IMR-90 (cell line): ENCODE measurements around the gene HMGCS2. TPM values are rescaled to one million over a fixed set of nuclear protein-coding genes. Genes with fewer than 3 reads are reported as not detected.
A peak's percentile ranks its signal among the peaks of the same experiment; 100 is the strongest.

Experiments
- ATAC-seq: fragments of 200-7000 bp; cut with Tn5 transposase; 2 replicates; pipeline ENCODE4 v1.9.1; 2020; ENCODE audit warnings: low read depth, mild to moderate bottlenecking, moderate library complexity
- BruUV-seq: library from RNA; stranded (reverse); fragments of 400-500 nt; replicated peaks from 2 replicates; lab custom pipeline; 2021; lab: Mats Ljungman, UMichigan
- CTCF ChIA-PET: fragments of 300-600 bp; formaldehyde crosslinking; extraction: SDS; loops from one replicate; lab custom pipeline; 2021; ENCODE audit warnings: antibody characterized with exemption; lab: Yijun Ruan, JAX
- POLR2A ChIA-PET: fragments of 300-600 bp; sonication (Branson Sonifier 250); formaldehyde crosslinking; loops from one replicate; lab custom pipeline; 2022; ENCODE audit warnings: antibody characterized with exemption; ENCODE audit not compliant: unreplicated experiment; lab: Charles Lee
- DNase-seq: peaks from one replicate; pipeline ENCODE4 v3.0.0; 2013
- H2AFZ ChIP-seq: replicated peaks from 2 replicates; pipeline ENCODE3; 2013; ENCODE audit warnings: low read length, mild to moderate bottlenecking; ENCODE audit not compliant: poor library complexity
- H2AK5ac ChIP-seq: 2 replicates; pipeline ENCODE4 v1.6.1; 2013; ENCODE audit warnings: low read depth, low read length, inconsistent platforms
- H2AK9ac ChIP-seq: replicated peaks from 2 replicates; pipeline ENCODE3; 2013; ENCODE audit warnings: mild to moderate bottlenecking, low read depth, low read length, moderate library complexity; ENCODE audit not compliant: poor library complexity
- H2BK120ac ChIP-seq: 2 replicates; pipeline ENCODE4 v1.6.1; 2013; ENCODE audit warnings: low read depth, low read length, inconsistent platforms
- H2BK15ac ChIP-seq: 3 replicates; pipeline ENCODE4 v1.6.1; 2013; ENCODE audit warnings: low read depth, low read length, inconsistent platforms
- H2BK20ac ChIP-seq: 2 replicates; pipeline ENCODE4 v1.6.1; 2013; ENCODE audit warnings: low read depth, mild to moderate bottlenecking, inconsistent platforms, low read length, moderate library complexity
- H2BK5ac ChIP-seq: 2 replicates; pipeline ENCODE4 v1.6.1; 2013; ENCODE audit warnings: mild to moderate bottlenecking, low read depth, low read length, inconsistent platforms; ENCODE audit not compliant: poor library complexity, severe bottlenecking
- H3K14ac ChIP-seq: replicated peaks from 2 replicates; pipeline ENCODE4 v1.6.1; 2013; ENCODE audit warnings: low read depth, low read length, inconsistent platforms
- H3K18ac ChIP-seq: 2 replicates; pipeline ENCODE4 v1.6.1; 2013; ENCODE audit warnings: low read depth, low read length, control low read depth
- H3K23ac ChIP-seq: 2 replicates; pipeline ENCODE4 v1.6.1; 2013; ENCODE audit warnings: low read depth, low read length, inconsistent platforms
- H3K27ac ChIP-seq: 2 replicates; pipeline ENCODE4 v1.5.1; 2013; ENCODE audit warnings: mild to moderate bottlenecking, control low read depth, low read length; ENCODE audit not compliant: insufficient read depth
- H3K27me3 ChIP-seq: 2 replicates; pipeline ENCODE4 v1.6.1; 2013; ENCODE audit warnings: low read length; ENCODE audit not compliant: control insufficient read depth, insufficient read depth
- H3K36me3 ChIP-seq: 2 replicates; pipeline ENCODE4 v1.6.1; 2013; ENCODE audit warnings: low read length, mixed read lengths; ENCODE audit not compliant: control insufficient read depth, insufficient read depth
- H3K4ac ChIP-seq: 2 replicates; pipeline ENCODE4 v1.6.1; 2013; ENCODE audit warnings: low read depth, low read length, inconsistent platforms
- H3K4me1 ChIP-seq: 2 replicates; pipeline ENCODE4 v1.6.1; 2013; ENCODE audit warnings: low read length, mixed read lengths; ENCODE audit not compliant: control insufficient read depth, insufficient read depth
- H3K4me2 ChIP-seq: 2 replicates; pipeline ENCODE4 v1.6.1; 2013; ENCODE audit warnings: low read depth, mild to moderate bottlenecking, control low read depth, low read length, moderate library complexity
- H3K4me3 ChIP-seq: 2 replicates; pipeline ENCODE4 v1.5.1; 2013; ENCODE audit warnings: low read depth, mild to moderate bottlenecking, control low read depth, low read length, moderate library complexity; ENCODE audit not compliant: insufficient read depth
- H3K56ac ChIP-seq: 2 replicates; pipeline ENCODE4 v1.6.1; 2013; ENCODE audit warnings: low read length, inconsistent platforms; ENCODE audit not compliant: insufficient read depth; ENCODE audit errors: extremely low read depth
- H3K79me1 ChIP-seq, 2 experiments: 2 replicates each; pipeline ENCODE4 v1.6.1; 2013; ENCODE audit warnings: low read length in 2 of 2, inconsistent platforms in 1 of 2, low read depth in 1 of 2
- H3K9ac ChIP-seq: 2 replicates; pipeline ENCODE4 v1.6.1; 2013; ENCODE audit warnings: low read depth, low read length, control low read depth
- H3K9me1 ChIP-seq: 2 replicates; pipeline ENCODE4 v1.6.1; 2013; ENCODE audit warnings: low read length, inconsistent platforms; ENCODE audit not compliant: insufficient read depth
- H3K9me3 ChIP-seq: 2 replicates; pipeline ENCODE4 v1.6.1; 2013; ENCODE audit warnings: low read length; ENCODE audit not compliant: control insufficient read depth, insufficient read depth
- H4K20me1 ChIP-seq: 2 replicates; pipeline ENCODE4 v1.6.1; 2013; ENCODE audit warnings: low read length, inconsistent platforms; ENCODE audit not compliant: insufficient read depth
- H4K5ac ChIP-seq: 2 replicates; pipeline ENCODE4 v1.6.1; 2013; ENCODE audit warnings: mild to moderate bottlenecking, low read depth, low read length, control low read depth
- H4K8ac ChIP-seq, 2 experiments: 2 replicates each; pipeline ENCODE4 v1.6.1; 2013; ENCODE audit warnings: low read depth in 2 of 2, low read length in 2 of 2, control low read depth in 1 of 2, inconsistent platforms in 1 of 2
- H4K91ac ChIP-seq: 2 replicates; pipeline ENCODE4 v1.6.1; 2013; ENCODE audit warnings: low read depth, low read length, inconsistent platforms; ENCODE audit not compliant: insufficient read depth
- CEBPB ChIP-seq: IDR thresholded peaks from 2 replicates; pipeline ENCODE4 v1.6.1; 2012; ENCODE audit warnings: low read depth, low read length, improper control_type of control experiment
- MAZ ChIP-seq: IDR thresholded peaks from 2 replicates; pipeline ENCODE4 v1.6.1; 2012; ENCODE audit warnings: low read depth, mild to moderate bottlenecking, low read length, improper control_type of control experiment, moderate library complexity, borderline replicate concordance
- MXI1 ChIP-seq: IDR thresholded peaks from 2 replicates; pipeline ENCODE4 v1.6.1; 2012; ENCODE audit warnings: low read depth, mild to moderate bottlenecking, low read length, moderate library complexity, borderline replicate concordance
- POLR2A ChIP-seq: IDR thresholded peaks from 2 replicates; pipeline ENCODE4 v1.6.1; 2012; ENCODE audit warnings: mild to moderate bottlenecking, low read depth, low read length
- RCOR1 ChIP-seq: IDR thresholded peaks from 2 replicates; pipeline ENCODE4 v1.6.1; 2012; ENCODE audit warnings: mild to moderate bottlenecking, low read length, improper control_type of control experiment; ENCODE audit not compliant: insufficient replicate concordance
- RFX5 ChIP-seq: IDR thresholded peaks from 2 replicates; pipeline ENCODE4 v1.8.0; 2012; ENCODE audit warnings: low read depth, mild to moderate bottlenecking, low read length, moderate library complexity
- SMC3 ChIP-seq: fragments of 150-350 bp; IDR thresholded peaks from 2 replicates; pipeline ENCODE4 v1.6.1; 2016; ENCODE audit warnings: low read depth, mild to moderate bottlenecking, antibody characterized with exemption, low read length, moderate library complexity
- WGBS, 2 experiments: methylation state at CpG; one replicate each; pipeline versions ENCODE4 v1.1.5 to v1.1.7; 2013; ENCODE audit warnings: missing lambda C conversion rate in 2 of 2; ENCODE audit not compliant: insufficient read length in 1 of 2; ENCODE audit errors: extremely low coverage in 2 of 2; 5-methylcytosine and 5-hydroxymethylcytosine counted together
- dilution Hi-C: fragments of 300-500 bp; cut with HindIII; formaldehyde crosslinking; loops from one replicate; pipeline ENCODE4 v1.14.3; 2018; ENCODE audit warnings: low sequenced_read_pairs; ENCODE audit not compliant: unreplicated experiment
- in situ Hi-C: fragments of 300-500 bp; cut with MboI; formaldehyde crosslinking; loops from 3 replicates; pipeline ENCODE4 v1.14.3; 2019; ENCODE audit warnings: low sequenced_read_pairs, inconsistent platforms, mixed read lengths
- intact Hi-C: fragments of 100-400 bp; cut with micrococcal nuclease; formaldehyde crosslinking; loops from 2 replicates; pipeline ENCODE4 v1.10.0; 2022
- polyA plus RNA-seq, 3 experiments: library from polyadenylated mRNA; depleted of rRNA; stranded (reverse); fragments of >200 nt; gene quantifications; 2 replicates each; pipeline ENCODE4 v1.2.3, GENCODE V29; 2012; ENCODE audit warnings: low replicate concordance in 1 of 3
- total RNA-seq: library from RNA; depleted of rRNA; stranded (reverse); fragments of >200 nt; gene quantifications from 2 replicates; pipeline ENCODE4 v1.2.3, GENCODE V29; 2012
- TF ChIP-seq, protein P1 (sequence below): conservative IDR thresholded peaks from 2 replicates; pipeline ENCODE4 v1.5.1; 2012; ENCODE audit warnings: mild to moderate bottlenecking, low read depth, low read length, improper control_type of control experiment
- TF ChIP-seq, protein P2 (sequence below): fragments of 150-350 bp; IDR thresholded peaks from 2 replicates; pipeline ENCODE4 v1.6.1; 2017; ENCODE audit warnings: mild to moderate bottlenecking, antibody characterized with exemption, low read length, low read depth

HMGCS2 gene
- total and polyA plus RNA-seq, 2 of the 4 experiments (the other 2 are of a cell fraction) = not detected

DNA sequence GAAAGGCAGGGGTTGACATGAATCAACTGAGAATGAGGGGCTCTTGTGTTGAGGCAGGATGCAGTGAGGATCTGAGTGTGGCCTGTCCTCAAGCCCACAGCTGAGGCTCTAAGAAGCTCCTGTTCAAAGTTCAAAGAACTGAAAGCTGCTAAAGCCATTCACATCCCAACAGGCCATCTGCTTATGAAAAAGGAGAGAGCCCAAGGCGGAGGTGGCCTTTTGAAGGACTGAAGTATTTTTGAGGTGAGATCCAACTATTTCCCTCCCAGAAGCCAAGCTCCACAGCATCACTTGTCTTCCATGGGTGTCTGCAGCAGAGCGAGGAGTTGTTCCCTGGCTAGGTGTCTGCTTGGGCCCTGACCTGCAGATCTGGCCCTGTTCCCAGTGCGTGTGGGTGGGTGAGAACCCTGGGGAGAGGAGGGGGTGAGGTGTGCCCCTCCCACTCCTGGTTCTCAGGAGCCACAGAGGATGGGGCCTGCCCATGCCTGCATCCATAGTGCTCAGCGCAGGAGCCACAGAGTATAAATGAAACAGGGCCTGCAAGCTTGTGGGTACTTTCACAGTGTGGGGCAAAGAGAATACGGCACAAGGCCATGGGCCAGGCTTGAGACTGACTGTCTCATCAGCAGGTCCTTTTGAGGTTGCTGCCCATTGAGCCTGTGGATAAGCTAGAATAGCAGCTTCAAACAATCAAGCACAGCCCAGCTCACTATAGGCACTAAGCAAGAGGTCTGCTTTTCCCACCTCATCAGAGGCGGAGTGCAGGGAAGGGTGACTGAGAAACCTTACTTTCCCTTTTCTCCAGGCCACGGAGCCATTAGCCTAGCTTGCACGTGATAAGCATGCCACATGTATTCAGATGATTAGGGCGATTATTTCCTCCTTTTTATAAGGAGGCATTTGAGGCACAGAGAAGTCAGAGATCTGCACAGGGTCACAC lies 26.8 kb upstream of the HMGCS2 start:
- WGBS, 2 experiments = no CpG with 5 or more reads among the region's 9 CpGs
- Histone ChIP-seq H3K9ac (no peak overlapping the region), H2BK120ac (no peak overlapping the region), H4K8ac (no peak overlapping the region), H3K23ac (peak overlapping the region; percentile 6; the same call in 1 of the 2 replicates), H4K5ac (no peak overlapping the region), H2AK9ac (peak overlapping the region; percentile 9), H2BK15ac (no peak overlapping the region; the same call in 2 of the 3 replicates), H3K36me3 (no peaks in the 10 kb centered on the region), H3K9me3 (no peaks in the 10 kb centered on the region), H2BK5ac (no peak overlapping the region), H3K27ac (peak overlapping the region; percentile 50; the same call in 1 of the 2 replicates), H2AK5ac (peak overlapping the region; percentile 33; the same call in 1 of the 2 replicates), H3K4me1 (peaks cover 13% of the 10 kb centered on the region), H4K20me1 (peaks cover 6% of the 10 kb centered on the region; the same call in 1 of the 2 replicates), H3K4me2 (peak overlapping the region; percentile 32), H2BK20ac (no peak overlapping the region), H3K79me1 (no peaks in the 10 kb centered on the region), H3K9me1 (peaks cover 7% of the 10 kb centered on the region; the same call in 1 of the 2 replicates), H4K91ac (no peak overlapping the region), H3K4ac (peak overlapping the region; percentile 37; the same call in 1 of the 2 replicates), H2AFZ (no peak overlapping the region), H3K14ac (no peak overlapping the region; the same call in 1 of the 2 replicates), H3K18ac (peak overlapping the region; percentile 15; the same call in 1 of the 2 replicates), H3K4me3 (no peak overlapping the region), H3K56ac (no peak overlapping the region), H3K27me3 (no peaks in the 10 kb centered on the region)
- dilution Hi-C loops = no loop called here
- no peak for TF ChIP-seq SMC3
- no peak for TF ChIP-seq RFX5
- no peak for TF ChIP-seq MAZ
- TF ChIP-seq POLR2A = no peak
- no peak for TF ChIP-seq RCOR1
- TF ChIP-seq MXI1 = no peak
- TF ChIP-seq, protein P1, sequence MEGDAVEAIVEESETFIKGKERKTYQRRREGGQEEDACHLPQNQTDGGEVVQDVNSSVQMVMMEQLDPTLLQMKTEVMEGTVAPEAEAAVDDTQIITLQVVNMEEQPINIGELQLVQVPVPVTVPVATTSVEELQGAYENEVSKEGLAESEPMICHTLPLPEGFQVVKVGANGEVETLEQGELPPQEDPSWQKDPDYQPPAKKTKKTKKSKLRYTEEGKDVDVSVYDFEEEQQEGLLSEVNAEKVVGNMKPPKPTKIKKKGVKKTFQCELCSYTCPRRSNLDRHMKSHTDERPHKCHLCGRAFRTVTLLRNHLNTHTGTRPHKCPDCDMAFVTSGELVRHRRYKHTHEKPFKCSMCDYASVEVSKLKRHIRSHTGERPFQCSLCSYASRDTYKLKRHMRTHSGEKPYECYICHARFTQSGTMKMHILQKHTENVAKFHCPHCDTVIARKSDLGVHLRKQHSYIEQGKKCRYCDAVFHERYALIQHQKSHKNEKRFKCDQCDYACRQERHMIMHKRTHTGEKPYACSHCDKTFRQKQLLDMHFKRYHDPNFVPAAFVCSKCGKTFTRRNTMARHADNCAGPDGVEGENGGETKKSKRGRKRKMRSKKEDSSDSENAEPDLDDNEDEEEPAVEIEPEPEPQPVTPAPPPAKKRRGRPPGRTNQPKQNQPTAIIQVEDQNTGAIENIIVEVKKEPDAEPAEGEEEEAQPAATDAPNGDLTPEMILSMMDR = no peak
- TF ChIP-seq, protein P2, sequence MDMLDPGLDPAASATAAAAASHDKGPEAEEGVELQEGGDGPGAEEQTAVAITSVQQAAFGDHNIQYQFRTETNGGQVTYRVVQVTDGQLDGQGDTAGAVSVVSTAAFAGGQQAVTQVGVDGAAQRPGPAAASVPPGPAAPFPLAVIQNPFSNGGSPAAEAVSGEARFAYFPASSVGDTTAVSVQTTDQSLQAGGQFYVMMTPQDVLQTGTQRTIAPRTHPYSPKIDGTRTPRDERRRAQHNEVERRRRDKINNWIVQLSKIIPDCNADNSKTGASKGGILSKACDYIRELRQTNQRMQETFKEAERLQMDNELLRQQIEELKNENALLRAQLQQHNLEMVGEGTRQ = no peak
- no peak for TF ChIP-seq CEBPB
- no TSS peak for BruUV-seq
- DNase-seq (no peak), ATAC-seq (no peak; the same call in 1 of the 2 replicates)
- ChIA-PET CTCF (interaction anchor here (1.2 to 1.7 kb wide), 2 partner anchors 13 kb away, joined by 4 to 5 read pairs; no protein-coding TSS in a partner anchor), POLR2A (no interaction called here)
- in situ Hi-C loops = no loop called here
- intact Hi-C loops = no loop called here
